RWPE2 (cell line): ENCODE measurements around the gene CLPSL1.

Experiments
- ATAC-seq: fragments of 200-7000 bp; cut with Tn5 transposase; 3 replicates; pipeline ENCODE4 v1.9.1; 2021; ENCODE audit warnings: low read depth
- DNase-seq: peaks from one replicate; pipeline ENCODE4 v3.0.0-alpha.2; 2020; ENCODE audit warnings: low spot score
- H3K27ac ChIP-seq: fragments of 450-650 bp; 2 replicates; pipeline ENCODE4 v1.5.1; 2017; ENCODE audit warnings: mild to moderate bottlenecking; ENCODE audit not compliant: poor library complexity, severe bottlenecking
- H3K27me3 ChIP-seq: fragments of 250-450 bp; sonication (Bioruptor Pico); 2 replicates; pipeline ENCODE4 v1.5.1; 2021; ENCODE audit warnings: mild to moderate bottlenecking, moderate library complexity; ENCODE audit not compliant: insufficient read depth, poor library complexity, severe bottlenecking
- H3K36me3 ChIP-seq: fragments of 250-450 bp; sonication (Bioruptor Pico); 2 replicates; pipeline ENCODE4 v1.5.1; 2020; ENCODE audit warnings: low read depth, mild to moderate bottlenecking, moderate library complexity
- H3K4me1 ChIP-seq: fragments of 250-450 bp; sonication (Bioruptor Pico); 2 replicates; pipeline ENCODE4 v1.5.1; 2021; ENCODE audit warnings: mild to moderate bottlenecking, moderate library complexity; ENCODE audit not compliant: insufficient read depth, poor library complexity, severe bottlenecking
- H3K4me3 ChIP-seq: fragments of 250-450 bp; sonication (Bioruptor Pico); 2 replicates; pipeline ENCODE4 v1.5.1; 2021; ENCODE audit warnings: mild to moderate bottlenecking, moderate library complexity; ENCODE audit not compliant: severe bottlenecking
- H3K9me3 ChIP-seq: fragments of 250-450 bp; sonication (Bioruptor Pico); 2 replicates; pipeline ENCODE4 v1.5.1; 2021; ENCODE audit warnings: mild to moderate bottlenecking, moderate library complexity; ENCODE audit not compliant: severe bottlenecking
- CTCF ChIP-seq: fragments of 450-650 bp; IDR thresholded peaks from one replicate; pipeline ENCODE4 v1.5.1; 2017; ENCODE audit warnings: mild to moderate bottlenecking, moderate library complexity; ENCODE audit not compliant: poor library complexity, severe bottlenecking

The CLPSL1 gene

GRCh38 chr6:35809809-35810208 lies 29.0 kb downstream of the CLPSL1 start:
- no peak for TF ChIP-seq CTCF
- no peak for ATAC-seq
- no peak overlapping the region for H3K4me3 ChIP-seq
- H3K36me3 ChIP-seq: no peaks in the 10 kb centered on the region
- H3K4me1 ChIP-seq: peaks cover 32% of the 10 kb centered on the region
- no peaks in the 10 kb centered on the region for H3K27me3 ChIP-seq
- H3K9me3 ChIP-seq: no peaks in the 10 kb centered on the region
- DNase-seq: no peak
- peak overlapping the region; percentile 80 for H3K27ac ChIP-seq

GRCh38 chr6:35810971-35811698 lies 30.3 kb downstream of the CLPSL1 start:
- Histone ChIP-seq H3K27ac (peak overlapping the region; percentile 80), H3K27me3 (no peaks in the 10 kb centered on the region), H3K9me3 (no peaks in the 10 kb centered on the region), H3K4me3 (no peak overlapping the region), H3K36me3 (no peaks in the 10 kb centered on the region), H3K4me1 (peaks cover 32% of the 10 kb centered on the region)
- DNase-seq: no peak
- TF ChIP-seq CTCF: no peak
- ATAC-seq: peak; percentile 93

GRCh38 chr6:35811699-35811995 lies 30.8 kb downstream of the CLPSL1 start:
- TF ChIP-seq CTCF: no peak
- no peaks in the 10 kb centered on the region for H3K9me3 ChIP-seq
- peaks cover 32% of the 10 kb centered on the region for H3K4me1 ChIP-seq
- H3K4me3 ChIP-seq: no peak overlapping the region
- peak overlapping the region; percentile 80 for H3K27ac ChIP-seq
- DNase-seq (no peak), ATAC-seq (no peak)
- H3K36me3 ChIP-seq: no peaks in the 10 kb centered on the region
- H3K27me3 ChIP-seq: no peaks in the 10 kb centered on the region

- Histone ChIP-seq H3K27ac (no peak overlapping the region), H3K27me3 (no peaks in the 10 kb centered on the region), H3K4me1 (no peaks in the 10 kb centered on the region), H3K36me3 (no peaks in the 10 kb centered on the region), H3K4me3 (no peak overlapping the region), H3K9me3 (no peaks in the 10 kb centered on the region)
- ATAC-seq (no peak), DNase-seq (no peak)
- no peak for TF ChIP-seq CTCF
Measured at GRCh38 chr6:35817515-35817914, 36.7 kb downstream of the CLPSL1 start.

- Histone ChIP-seq H3K4me1 (no peaks in the 10 kb centered on the region), H3K9me3 (no peaks in the 10 kb centered on the region), H3K27ac (no peak overlapping the region), H3K27me3 (no peaks in the 10 kb centered on the region), H3K4me3 (no peak overlapping the region), H3K36me3 (no peaks in the 10 kb centered on the region)
- DNase-seq (no peak), ATAC-seq (no peak)
- no peak for TF ChIP-seq CTCF
Measured at GRCh38 chr6:35823601-35824000, 42.8 kb downstream of the CLPSL1 start.
